ENCODE measurements around the gene OR8B2.
"Not testable (repeated sequence)": the region's sequence is repeated elsewhere in the genome, so short reads cannot be mapped to it uniquely, and the experiment has no call there.

Gene OR8B2

GRCh38 chr11:124421043-124421442 lies 36.7 kb upstream of the OR8B2 start:
- Histone ChIP-seq H3K27me3 (ENCODE audit: insufficient read depth, poor library complexity, severe bottlenecking) (peaks cover 18% of the 10 kb centered on the region), H3K4me3 (replicated peaks; ENCODE audit: insufficient read depth, low read length) (no peak overlapping the region), H3K27ac (replicated peaks) (no peak overlapping the region)
- TF ChIP-seq GABPA (IDR thresholded peaks at IDR 0.05; ENCODE audit: low read depth) (no peak), REST (IDR thresholded peaks at IDR 0.05; ENCODE audit: insufficient replicate concordance, low read depth) (no peak), SPI1 (IDR thresholded peaks at IDR 0.05; ENCODE audit: borderline replicate concordance, low read depth) (no peak), CTCF (IDR thresholded peaks at IDR 0.05; ENCODE audit: insufficient read depth, low read length) (no peak), POLR2AphosphoS5 (IDR thresholded peaks at IDR 0.05; ENCODE audit: low read depth) (no peak)
- DNase-seq (ENCODE audit: low read depth in 1 of 2, low spot score in 1 of 2): no peak

GRCh38 chr11:124415356-124415923 lies 31.1 kb upstream of the OR8B2 start:
- peak in 1 of 2 experiments; percentile 8 for DNase-seq (ENCODE audit: low read depth in 1 of 2, low spot score in 1 of 2)
- peaks cover 9% of the 10 kb centered on the region for H3K27me3 ChIP-seq (ENCODE audit: insufficient read depth, poor library complexity, severe bottlenecking)
- H3K4me3 ChIP-seq (replicated peaks; ENCODE audit: insufficient read depth, low read length): no peak overlapping the region
- no peak overlapping the region for H3K27ac ChIP-seq (replicated peaks)
- TF ChIP-seq POLR2AphosphoS5 (IDR thresholded peaks at IDR 0.05; ENCODE audit: low read depth) (no peak), CTCF (IDR thresholded peaks at IDR 0.05; ENCODE audit: insufficient read depth, low read length) (peak; percentile 29)

GRCh38 chr11:124409906-124410305 lies 25.6 kb upstream of the OR8B2 start:
- DNase-seq (ENCODE audit: low read depth in 1 of 2, low spot score in 1 of 2): peak in 1 of 2 experiments; percentile 4
- no peak for TF ChIP-seq POLR2AphosphoS5 (IDR thresholded peaks at IDR 0.05; ENCODE audit: low read depth)
- no peak for TF ChIP-seq REST (IDR thresholded peaks at IDR 0.05; ENCODE audit: insufficient replicate concordance, low read depth)
- no peak for TF ChIP-seq GABPA (IDR thresholded peaks at IDR 0.05; ENCODE audit: low read depth)
- peak; percentile 33; the same call in 1 of the 2 replicates for TF ChIP-seq SPI1 (IDR thresholded peaks at IDR 0.05; ENCODE audit: borderline replicate concordance, low read depth)
- TF ChIP-seq CTCF (IDR thresholded peaks at IDR 0.05; ENCODE audit: insufficient read depth, low read length): no peak
- Histone ChIP-seq H3K27me3 (ENCODE audit: insufficient read depth, poor library complexity, severe bottlenecking) (peaks cover 6% of the 10 kb centered on the region), H3K4me3 (replicated peaks; ENCODE audit: insufficient read depth, low read length) (no peak overlapping the region), H3K27ac (replicated peaks) (no peak overlapping the region)

GRCh38 chr11:124405581-124405980 lies 21.3 kb upstream of the OR8B2 start:
- Histone ChIP-seq H3K27ac (replicated peaks) (no peak overlapping the region), H3K4me3 (replicated peaks; ENCODE audit: insufficient read depth, low read length) (no peak overlapping the region), H3K27me3 (ENCODE audit: insufficient read depth, poor library complexity, severe bottlenecking) (peaks cover 3% of the 10 kb centered on the region)
- no peak for DNase-seq (ENCODE audit: low read depth in 1 of 2, low spot score in 1 of 2)
- TF ChIP-seq REST (IDR thresholded peaks at IDR 0.05; ENCODE audit: insufficient replicate concordance, low read depth) (no peak), POLR2AphosphoS5 (IDR thresholded peaks at IDR 0.05; ENCODE audit: low read depth) (no peak), SPI1 (IDR thresholded peaks at IDR 0.05; ENCODE audit: borderline replicate concordance, low read depth) (no peak), GABPA (IDR thresholded peaks at IDR 0.05; ENCODE audit: low read depth) (no peak), CTCF (IDR thresholded peaks at IDR 0.05; ENCODE audit: insufficient read depth, low read length) (no peak)

GRCh38 chr11:124403186-124403585 lies 18.9 kb upstream of the OR8B2 start:
- not testable (repeated sequence) for H3K27me3 ChIP-seq (ENCODE audit: insufficient read depth, poor library complexity, severe bottlenecking); H3K4me3 ChIP-seq (replicated peaks; ENCODE audit: insufficient read depth, low read length); H3K27ac ChIP-seq (replicated peaks); DNase-seq (ENCODE audit: low read depth in 1 of 2, low spot score in 1 of 2)
